HCT116 (cell line): Measurements from ENCODE around the gene ARTN. TPM values are rescaled to one million over a fixed set of nuclear protein-coding genes. Genes with fewer than 3 reads are reported as not detected.

ENCODE experiments used
- ATAC-seq: fragments of 200-7000 bp; cut with Tn5 transposase; 2 replicates; pipeline ENCODE4 v1.9.1; 2020; ENCODE audit warnings: mild to moderate bottlenecking, moderate library complexity
- BruUV-seq: library from RNA; stranded (reverse); fragments of 400-500 nt; replicated peaks from 2 replicates; lab custom pipeline; 2021; lab: Mats Ljungman, UMichigan
- CTCF ChIA-PET: fragments of 300-600 bp; sonication (Branson Sonifier 250); formaldehyde crosslinking; loops from one replicate; lab custom pipeline; 2021; ENCODE audit warnings: antibody characterized with exemption; lab: Charles Lee
- POLR2A ChIA-PET: fragments of 300-600, 350-600 bp; sonication (Branson Sonifier 250); formaldehyde crosslinking; loops from one replicate; lab custom pipeline; 2021; ENCODE audit warnings: antibody characterized with exemption; lab: Charles Lee
- RAD21 ChIA-PET, 2 experiments: fragments of 300-600 bp; sonication (Branson Sonifier 250); formaldehyde crosslinking; loops; one replicate each; lab custom pipeline; 2023; ENCODE audit warnings: low total read pairs in 2 of 2; ENCODE audit not compliant: uncharacterized antibody in 2 of 2, unreplicated experiment in 2 of 2, low non-redundant PET in 1 of 2; lab: Charles Lee
- DNase-seq: peaks from one replicate; pipeline ENCODE4 v3.0.0-alpha.2; 2010; ENCODE audit warnings: low read depth, low spot score
- H2AFZ ChIP-seq: fragments of 200-600 bp; shearing (Covaris generic), sonication (generic); 2 replicates; pipeline ENCODE4 v1.6.1; 2017; ENCODE audit warnings: low read depth, mixed run types, mixed read lengths, antibody characterized with exemption, low read length; ENCODE audit not compliant: poor library complexity, severe bottlenecking
- H3K27ac ChIP-seq: 2 replicates; pipeline ENCODE4 v1.5.1; 2012; ENCODE audit warnings: low read depth, low read length
- H3K27me3 ChIP-seq: fragments of 200-600 bp; sonication (generic); 2 replicates; pipeline ENCODE4 v1.6.1; 2016; ENCODE audit warnings: mixed run types, low read length, mixed read lengths; ENCODE audit not compliant: insufficient read depth
- H3K36me3 ChIP-seq, 2 experiments: fragments of 200-500 bp in 1 of 2; fragments of 200-600 bp in 1 of 2; sonication (Bioruptor generic) in 1 of 2; sonication (generic) in 1 of 2; 2 replicates each; pipeline versions ENCODE4 v1.5.1 to v1.6.1; 2014 to 2016; ENCODE audit warnings: low read length in 2 of 2, inconsistent platforms in 1 of 2, mixed read lengths in 1 of 2, mixed run types in 1 of 2; ENCODE audit not compliant: insufficient read depth in 2 of 2, control insufficient read depth in 1 of 2
- H3K4me1 ChIP-seq, 2 experiments: fragments of 200-600 bp in 1 of 2; sonication (generic) in 1 of 2; 2 replicates each; pipeline versions ENCODE4 v1.5.1 to v1.6.1; 2012 to 2017; ENCODE audit warnings: low read length in 2 of 2, inconsistent platforms in 1 of 2, mild to moderate bottlenecking in 1 of 2, mixed read lengths in 1 of 2, mixed run types in 1 of 2, moderate library complexity in 1 of 2; ENCODE audit not compliant: insufficient read depth in 2 of 2, control insufficient read depth in 1 of 2
- H3K4me2 ChIP-seq: fragments of 200-600 bp; sonication (generic); 2 replicates; pipeline ENCODE4 v1.6.1; 2017; ENCODE audit warnings: mixed run types, low read length, mixed read lengths
- H3K4me3 ChIP-seq, 2 experiments: fragments of 200-600 bp in 1 of 2; sonication (generic) in 1 of 2; replicated peaks in 1 of 2; 2 replicates each; pipeline ENCODE4 v1.5.1; 2011 to 2016; ENCODE audit warnings: low read length in 2 of 2, control low read depth in 1 of 2, low read depth in 1 of 2, mild to moderate bottlenecking in 1 of 2, mixed read lengths in 1 of 2, mixed run types in 1 of 2
- H3K79me2 ChIP-seq: fragments of 200-600 bp; sonication (generic); 2 replicates; pipeline ENCODE4 v1.6.1; 2017; ENCODE audit warnings: mild to moderate bottlenecking, mixed run types, low read length, moderate library complexity, mixed read lengths; ENCODE audit not compliant: insufficient read depth
- H3K9ac ChIP-seq: fragments of 200-600 bp; sonication (generic); 2 replicates; pipeline ENCODE4 v1.6.1; 2016; ENCODE audit warnings: low read length, mixed read lengths
- H3K9me2 ChIP-seq: fragments of 200-600 bp; sonication (generic), shearing (Covaris generic); 2 replicates; pipeline ENCODE4 v1.6.1; 2017; ENCODE audit warnings: mixed run types, mild to moderate bottlenecking, moderate library complexity; ENCODE audit not compliant: insufficient read depth
- H3K9me3 ChIP-seq, 2 experiments: fragments of 200-500 bp in 1 of 2; fragments of 200-600 bp in 1 of 2; sonication (Bioruptor generic) in 1 of 2; sonication (generic) in 1 of 2; 2 replicates each; pipeline ENCODE4 v1.6.1; 2014 to 2017; ENCODE audit warnings: low read length in 2 of 2, mixed read lengths in 2 of 2, inconsistent platforms in 1 of 2, low read depth in 1 of 2, mild to moderate bottlenecking in 1 of 2, mixed run types in 1 of 2, moderate library complexity in 1 of 2; ENCODE audit not compliant: control insufficient read depth in 1 of 2, insufficient read depth in 1 of 2
- H4K20me1 ChIP-seq: fragments of 200-600 bp; sonication (generic), shearing (Covaris generic); 2 replicates; pipeline ENCODE4 v1.6.1; 2017; ENCODE audit warnings: mixed run types, mild to moderate bottlenecking, moderate library complexity; ENCODE audit not compliant: insufficient read depth
- CBX3 ChIP-seq: IDR thresholded peaks from 2 replicates; pipeline ENCODE4 v1.6.1; 2012; ENCODE audit warnings: low read depth
- CTCF ChIP-seq, 3 experiments: fragments of 200-600 bp in 1 of 3; sonication (generic) in 1 of 3; IDR thresholded peaks in 2 of 3; conservative IDR thresholded peaks in 1 of 3; 2 replicates each; pipeline ENCODE4 v1.5.1; 2012 to 2017; ENCODE audit warnings: low read depth in 2 of 3, low read length in 2 of 3, antibody characterized with exemption in 1 of 3, borderline replicate concordance in 1 of 3, control low read depth in 1 of 3, mild to moderate bottlenecking in 1 of 3, mixed read lengths in 1 of 3, mixed run types in 1 of 3, moderate library complexity in 1 of 3; ENCODE audit not compliant: insufficient read depth in 1 of 3
- FOSL1 ChIP-seq: IDR thresholded peaks from 2 replicates; pipeline ENCODE4 v1.6.1; 2012; ENCODE audit warnings: low read depth
- RAD21 ChIP-seq: IDR thresholded peaks from 2 replicates; pipeline ENCODE4 v1.6.1; 2012; ENCODE audit warnings: low read depth, mild to moderate bottlenecking
- SIN3A ChIP-seq: IDR thresholded peaks from 2 replicates; pipeline ENCODE4 v1.6.1; 2012; ENCODE audit warnings: low read depth
- SRF ChIP-seq: IDR thresholded peaks from 2 replicates; pipeline ENCODE4 v1.6.1; 2012; ENCODE audit warnings: low read depth
- TCF7L2 ChIP-seq: IDR thresholded peaks from 2 replicates; pipeline ENCODE4 v1.7.0; 2011; ENCODE audit warnings: borderline replicate concordance, inconsistent platforms; ENCODE audit not compliant: insufficient read depth, insufficient read length; ENCODE audit errors: extremely low read depth
- ZFX ChIP-seq: fragments of 450-650 bp; IDR thresholded peaks from 2 replicates; pipeline ENCODE4 v1.6.1; 2017
- ZNF274 ChIP-seq: fragments of 200-500 bp; sonication (Bioruptor generic); IDR thresholded peaks from 2 replicates; pipeline ENCODE4 v1.6.1; 2014; ENCODE audit warnings: mild to moderate bottlenecking, low read depth, low read length, inconsistent platforms
- intact Hi-C: fragments of 100-400 bp; cut with micrococcal nuclease; formaldehyde crosslinking; loops from 2 replicates; pipeline ENCODE4 v1.10.0; 2022
- total RNA-seq: library from RNA; stranded (reverse); gene quantifications from one replicate; pipeline ENCODE4 v1.2.1, GENCODE V29; 2021; ENCODE audit not compliant: unreplicated experiment

Gene ARTN
- total RNA-seq, 1 experiment from 2014 or later, result 36.4 TPM

- ChIA-PET RAD21 (no interaction called here), CTCF (interaction anchor here (1.3 to 4.5 kb wide), 2 partner anchors 22 to 26 kb away, joined by 3 to 20 read pairs; partner anchors contain the start of gene ARTN), POLR2A (no interaction called here)
- Histone ChIP-seq H3K4me2 (no peak overlapping the region), H3K27ac (no peak overlapping the region), H3K9ac (no peak overlapping the region), H3K27me3 (peaks cover 11% of the 10 kb centered on the region; the same call in 1 of the 2 replicates), H3K9me3 (no peaks in the 10 kb centered on the region), H3K9me2 (no peaks in the 10 kb centered on the region), H4K20me1 (no peaks in the 10 kb centered on the region), H3K79me2 (no peaks in the 10 kb centered on the region), H3K36me3 (no peaks in the 10 kb centered on the region), H3K4me3 (no peak overlapping the region), H2AFZ (no peak overlapping the region), H3K4me1 (peaks cover 0 to 13% of the 10 kb centered on the region in 2 experiments; a peak in 2 of 4 replicates)
- ATAC-seq, result no peak
- no TSS peak for BruUV-seq
- intact Hi-C loops, result no loop called here
- TF ChIP-seq TCF7L2 (no peak), CBX3 (no peak), RAD21 (no peak), SRF (no peak), SIN3A (no peak), ZFX (no peak), FOSL1 (no peak), ZNF274 (no peak)
- DNase-seq, result no peak
Observed at GRCh38 chr1:43908226-43908625, 25.4 kb upstream of the ARTN start.

GRCh38 chr1:43908858-43909257 is 24.7 kb upstream of the ARTN start:
- ATAC-seq, result peak; percentile 83
- Histone ChIP-seq H3K4me2 (no peak overlapping the region), H2AFZ (no peak overlapping the region)
- CTCF ChIA-PET, result interaction anchor here (2.1 to 4.5 kb wide), 2 partner anchors 25 to 145 kb away, joined by 8 to 20 read pairs; partner anchors contain the start of gene ARTN
- BruUV-seq, result no TSS peak
- POLR2A ChIA-PET, result no interaction called here
- peak; percentile 33 to 77 (median 35); a peak in 4 of 6 replicates for TF ChIP-seq CTCF (IDR thresholded peaks at IDR 0.05 in 2 of 3, conservative IDR thresholded peaks at IDR 0.05 in 1 of 3; ENCODE audit: borderline replicate concordance in 1 of 3, insufficient read depth in 1 of 3, low read depth in 2 of 3, low read length in 2 of 3)
- TF ChIP-seq SIN3A, result no peak
- peak; percentile 82 for TF ChIP-seq RAD21
- TF ChIP-seq, all 23 proteins: peak for 2
- intact Hi-C loops, result loop anchor here (1.0 kb wide), 1 partner anchor 25 kb away; no protein-coding TSS in a partner anchor
- H3K9ac ChIP-seq, result no peak overlapping the region
- H3K79me2 ChIP-seq, result no peaks in the 10 kb centered on the region
- no peak overlapping the region for H3K27ac ChIP-seq
- H3K27me3 ChIP-seq, result peaks cover 11% of the 10 kb centered on the region; the same call in 1 of the 2 replicates
- peaks cover 0 to 16% of the 10 kb centered on the region in 2 experiments; a peak in 2 of 4 replicates for H3K4me1 ChIP-seq
- H3K36me3 ChIP-seq, result no peaks in the 10 kb centered on the region
- RAD21 ChIA-PET, result no interaction called here
- H3K4me3 ChIP-seq, result no peak overlapping the region
- H3K9me2 ChIP-seq, result no peaks in the 10 kb centered on the region
- H4K20me1 ChIP-seq, result no peaks in the 10 kb centered on the region
- H3K9me3 ChIP-seq, result no peaks in the 10 kb centered on the region
- DNase-seq, result no peak
